Keratinocyte (primary cell): ENCODE measurements around the gene TMEM132E. TPM values are rescaled to one million over a fixed set of nuclear protein-coding genes. Genes with fewer than 3 reads are reported as not detected.

Experiments used
- DNase-seq: peaks from one replicate; pipeline ENCODE4 v3.0.0-alpha.2; 2011; ENCODE audit warnings: low read depth, missing footprints, low spot score
- FAIRE-seq: peaks from 2 replicates; lab custom pipeline; 2011; peaks lifted over from hg19 to GRCh38; lab: Jason Lieb, UNC
- H2AFZ ChIP-seq: 2 replicates; pipeline ENCODE4 v1.6.0; 2012; ENCODE audit warnings: low read length, control low read depth, inconsistent platforms; ENCODE audit not compliant: control insufficient read depth
- H3K27ac ChIP-seq: 2 replicates; pipeline ENCODE4 v1.5.1; 2011; ENCODE audit warnings: low read length; ENCODE audit not compliant: control insufficient read depth, insufficient read depth
- H3K27me3 ChIP-seq: 3 replicates; pipeline ENCODE4 v1.6.0; 2011; ENCODE audit warnings: low read length; ENCODE audit not compliant: control insufficient read depth, insufficient read depth; ENCODE audit errors: extremely low read depth
- H3K36me3 ChIP-seq, 2 experiments: 2 replicates in 1 of 2; 3 replicates in 1 of 2; pipeline ENCODE4 v1.5.1; 2011; ENCODE audit warnings: low read length in 2 of 2, mild to moderate bottlenecking in 1 of 2; ENCODE audit not compliant: control insufficient read depth in 2 of 2, insufficient read depth in 2 of 2; ENCODE audit errors: extremely low read depth in 1 of 2
- H3K4me1 ChIP-seq: 3 replicates; pipeline ENCODE4 v1.5.1; 2011; ENCODE audit warnings: low read length; ENCODE audit not compliant: control insufficient read depth, insufficient read depth; ENCODE audit errors: extremely low read depth
- H3K4me2 ChIP-seq: 3 replicates; pipeline ENCODE4 v1.6.0; 2011; ENCODE audit warnings: low read depth, low read length; ENCODE audit not compliant: control insufficient read depth, insufficient read depth; ENCODE audit errors: extremely low read depth
- H3K4me3 ChIP-seq, 3 experiments: fragments of 200-600 bp in 1 of 3; sonication (generic) in 1 of 3; 2 replicates in 2 of 3; 3 replicates in 1 of 3; pipeline ENCODE4 v1.5.1; 2011 to 2016; ENCODE audit warnings: low read length in 3 of 3, mild to moderate bottlenecking in 3 of 3, control low read depth in 2 of 3, inconsistent platforms in 1 of 3, low read depth in 1 of 3, mixed read lengths in 1 of 3, mixed run types in 1 of 3, moderate library complexity in 1 of 3; ENCODE audit not compliant: control insufficient read depth in 2 of 3, insufficient read depth in 2 of 3; ENCODE audit errors: extremely low read depth in 1 of 3
- H3K79me2 ChIP-seq: 2 replicates; pipeline ENCODE4 v1.6.0; 2012; ENCODE audit warnings: low read length; ENCODE audit not compliant: control insufficient read depth, insufficient read depth
- H3K9ac ChIP-seq: 3 replicates; pipeline ENCODE4 v1.6.0; 2011; ENCODE audit warnings: low read length; ENCODE audit not compliant: control insufficient read depth, insufficient read depth; ENCODE audit errors: extremely low read depth
- H3K9me1 ChIP-seq: 3 replicates; pipeline ENCODE4 v1.6.0; 2011; ENCODE audit warnings: low read length; ENCODE audit not compliant: control insufficient read depth, insufficient read depth; ENCODE audit errors: extremely low read depth
- H3K9me3 ChIP-seq: 2 replicates; pipeline ENCODE4 v1.5.1; 2012; ENCODE audit warnings: low read depth, low read length; ENCODE audit not compliant: control insufficient read depth
- H4K20me1 ChIP-seq: 3 replicates; pipeline ENCODE4 v1.6.0; 2011; ENCODE audit warnings: low read length; ENCODE audit not compliant: control insufficient read depth, insufficient read depth; ENCODE audit errors: extremely low read depth
- CTCF ChIP-seq, 3 experiments: IDR thresholded peaks in 1 of 3; conservative IDR thresholded peaks in 1 of 3; optimal IDR thresholded peaks in 1 of 3; 2 replicates in 2 of 3; 3 replicates in 1 of 3; pipeline versions ENCODE3 to v1.5.1; 2011; ENCODE audit warnings: low read length in 3 of 3, mild to moderate bottlenecking in 3 of 3, moderate library complexity in 2 of 3, control low read depth in 1 of 3, inconsistent platforms in 1 of 3; ENCODE audit not compliant: insufficient read depth in 2 of 3; ENCODE audit errors: extremely low read depth in 1 of 3
- EZH2 ChIP-seq: IDR thresholded peaks from one replicate; pipeline ENCODE4 v1.6.1; 2012; ENCODE audit warnings: inconsistent platforms, mild to moderate bottlenecking, low read length, moderate library complexity
- dilution Hi-C: fragments of 300-500 bp; cut with MboI; formaldehyde crosslinking; loops from one replicate; pipeline ENCODE4 v1.7.0; 2020; ENCODE audit warnings: low sequenced_read_pairs; ENCODE audit not compliant: extremely low pct_ligation_motif_present
- polyA plus RNA-seq, 5 experiments: library from polyadenylated mRNA; depleted of rRNA in 3 of 5; stranded (reverse) in 3 of 5; stranded (forward) in 1 of 5; unstranded in 1 of 5; fragments of >200 nt; gene quantifications; 1 replicate in 1 of 5; 2 replicates in 3 of 5; 3 replicates in 1 of 5; pipeline versions ENCODE4 v1.2.1 to v1.2.3, GENCODE V29; 2011 to 2012; ENCODE audit warnings: missing spikeins in 2 of 5, low read depth in 1 of 5, low replicate concordance in 1 of 5

TMEM132E gene
- polyA plus RNA-seq, 1 donor (not counting 4 experiments of a cell fraction or from before 2014, with no cell fraction given): not detected

GRCh38 chr17:34607917-34608316 is 28.5 kb downstream of the TMEM132E start:
- H3K9me1 ChIP-seq: no peaks in the 10 kb centered on the region
- no peaks in the 10 kb centered on the region for H3K79me2 ChIP-seq
- H3K27ac ChIP-seq: no peak overlapping the region
- no peaks in the 10 kb centered on the region for H4K20me1 ChIP-seq
- FAIRE-seq (no peak), DNase-seq (no peak)
- H3K9ac ChIP-seq: no peak overlapping the region
- H3K27me3 ChIP-seq: peaks cover 22% of the 10 kb centered on the region
- H3K4me1 ChIP-seq: no peaks in the 10 kb centered on the region
- H2AFZ ChIP-seq: no peak overlapping the region
- H3K36me3 ChIP-seq: no peaks in the 10 kb centered on the region
- H3K4me3 ChIP-seq: no peak overlapping the region
- H3K9me3 ChIP-seq: no peaks in the 10 kb centered on the region
- dilution Hi-C loops: no loop called here
- no peak overlapping the region for H3K4me2 ChIP-seq
- TF ChIP-seq EZH2: no peak
- no peak for TF ChIP-seq CTCF (optimal IDR thresholded peaks at IDR 0.05 in 1 of 3, IDR thresholded peaks at IDR 0.05 in 1 of 3, conservative IDR thresholded peaks at IDR 0.05 in 1 of 3; ENCODE audit: extremely low read depth in 1 of 3, insufficient read depth in 2 of 3, low read length in 3 of 3)

GRCh38 chr17:34609210-34609609 is 29.8 kb downstream of the TMEM132E start:
- dilution Hi-C loops: no loop called here
- no peak for DNase-seq
- Histone ChIP-seq H3K36me3 (no peaks in the 10 kb centered on the region), H3K4me1 (no peaks in the 10 kb centered on the region), H3K4me3 (no peak overlapping the region), H3K9ac (no peak overlapping the region), H3K27ac (no peak overlapping the region), H4K20me1 (no peaks in the 10 kb centered on the region), H2AFZ (no peak overlapping the region), H3K4me2 (no peak overlapping the region), H3K9me3 (no peaks in the 10 kb centered on the region), H3K9me1 (no peaks in the 10 kb centered on the region), H3K27me3 (peaks cover 22% of the 10 kb centered on the region), H3K79me2 (no peaks in the 10 kb centered on the region)
- TF ChIP-seq CTCF (optimal IDR thresholded peaks at IDR 0.05 in 1 of 3, IDR thresholded peaks at IDR 0.05 in 1 of 3, conservative IDR thresholded peaks at IDR 0.05 in 1 of 3; ENCODE audit: extremely low read depth in 1 of 3, insufficient read depth in 2 of 3, low read length in 3 of 3): no peak
- no peak for TF ChIP-seq EZH2
- no peak for FAIRE-seq
